Testis (tissue), 2 donors: ENCODE data around the gene AKAP3.

Experiments
- CTCF ChIP-seq, 3 experiments: fragments of 450-650 bp in 2 of 3; fragments of 200-600 bp in 1 of 3; sonication (generic) in 1 of 3; IDR thresholded peaks; one replicate each; pipeline ENCODE4 v1.5.1; 2016 to 2019; ENCODE audit warnings: antibody characterized with exemption in 3 of 3, mild to moderate bottlenecking in 2 of 3, moderate library complexity in 1 of 3
- POLR2A ChIP-seq: fragments of 450-650 bp; IDR thresholded peaks from one replicate; pipeline ENCODE4 v1.6.1; 2017; ENCODE audit warnings: antibody characterized with exemption, mild to moderate bottlenecking, moderate library complexity

- TF ChIP-seq CTCF (IDR thresholded peaks at IDR 0.05), result no peak
- TF ChIP-seq POLR2A, result no peak
Observed at GRCh38 chr12:4653257-4653656, 4.4 kb upstream of the AKAP3 start.
